ENCODE results near the gene ATP5PD. TPM values are rescaled to one million over a fixed set of nuclear protein-coding genes. Genes with fewer than 3 reads are reported as not detected.

Gene ATP5PD
- total RNA-seq, 1 donor from 2014 or later = 239 TPM

DNA sequence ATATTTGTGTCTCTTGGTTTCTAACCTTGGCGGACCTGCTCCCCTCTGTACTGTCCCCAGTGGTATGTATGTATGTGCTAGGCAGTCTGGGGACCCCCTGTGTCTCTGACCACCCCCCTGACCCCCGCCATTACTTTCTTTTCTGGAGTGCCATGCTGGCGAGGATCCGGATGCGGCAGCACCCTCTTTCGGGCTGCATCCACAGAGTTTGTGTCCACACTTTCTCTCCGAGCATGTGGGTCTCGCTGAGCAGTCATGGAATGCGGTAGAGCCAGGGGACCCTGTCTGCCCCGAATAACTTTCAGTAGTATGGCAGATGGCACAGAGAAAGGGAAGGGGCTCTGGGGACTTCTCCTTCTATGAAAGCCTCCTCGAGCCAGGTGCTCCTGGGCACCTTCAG is 17.3 kb upstream of the ATP5PD start:
- no peak overlapping the region for H3K4me3 ChIP-seq (ENCODE audit: insufficient read depth, low read depth, low read length)
- DNase-seq (ENCODE audit: low read depth) (no peak), FAIRE-seq (no peak)
- Mint-ChIP-seq H3K27ac (ENCODE audit: unreplicated experiment) (peak overlapping the region; percentile 3), H3K27me3 (ENCODE audit: low read depth, unreplicated experiment) (no peaks in the 10 kb centered on the region), H3K4me1 (ENCODE audit: low read depth, unreplicated experiment) (peaks cover 9% of the 10 kb centered on the region), H3K9me3 (ENCODE audit: unreplicated experiment) (no peaks in the 10 kb centered on the region), H3K36me3 (ENCODE audit: low read depth, unreplicated experiment) (peaks cover 26% of the 10 kb centered on the region), H3K4me3 (ENCODE audit: unreplicated experiment) (no peak overlapping the region)
- H2AFZ ChIP-seq (ENCODE audit: low read depth, low read length) = no peak overlapping the region
- TF ChIP-seq, protein P1, sequence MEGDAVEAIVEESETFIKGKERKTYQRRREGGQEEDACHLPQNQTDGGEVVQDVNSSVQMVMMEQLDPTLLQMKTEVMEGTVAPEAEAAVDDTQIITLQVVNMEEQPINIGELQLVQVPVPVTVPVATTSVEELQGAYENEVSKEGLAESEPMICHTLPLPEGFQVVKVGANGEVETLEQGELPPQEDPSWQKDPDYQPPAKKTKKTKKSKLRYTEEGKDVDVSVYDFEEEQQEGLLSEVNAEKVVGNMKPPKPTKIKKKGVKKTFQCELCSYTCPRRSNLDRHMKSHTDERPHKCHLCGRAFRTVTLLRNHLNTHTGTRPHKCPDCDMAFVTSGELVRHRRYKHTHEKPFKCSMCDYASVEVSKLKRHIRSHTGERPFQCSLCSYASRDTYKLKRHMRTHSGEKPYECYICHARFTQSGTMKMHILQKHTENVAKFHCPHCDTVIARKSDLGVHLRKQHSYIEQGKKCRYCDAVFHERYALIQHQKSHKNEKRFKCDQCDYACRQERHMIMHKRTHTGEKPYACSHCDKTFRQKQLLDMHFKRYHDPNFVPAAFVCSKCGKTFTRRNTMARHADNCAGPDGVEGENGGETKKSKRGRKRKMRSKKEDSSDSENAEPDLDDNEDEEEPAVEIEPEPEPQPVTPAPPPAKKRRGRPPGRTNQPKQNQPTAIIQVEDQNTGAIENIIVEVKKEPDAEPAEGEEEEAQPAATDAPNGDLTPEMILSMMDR (IDR thresholded peaks at IDR 0.05; ENCODE audit: insufficient read depth, low read depth, low read length) = no peak
- no peak for TF ChIP-seq EZH2 (IDR thresholded peaks at IDR 0.05; ENCODE audit: insufficient read depth, low read length)
- no peak overlapping the region for H3K27ac ChIP-seq (ENCODE audit: low read depth, low read length)
- H3K9ac ChIP-seq (ENCODE audit: low read length) = no peak overlapping the region
- peaks cover 21% of the 10 kb centered on the region for H3K36me3 ChIP-seq (ENCODE audit: insufficient read depth, low read length)
- H4K20me1 ChIP-seq (ENCODE audit: insufficient read depth, low read length) = peaks cover 8% of the 10 kb centered on the region
- no peaks in the 10 kb centered on the region for H3K27me3 ChIP-seq (ENCODE audit: insufficient read depth, low read length)
- no peaks in the 10 kb centered on the region for H3K9me3 ChIP-seq (ENCODE audit: insufficient read depth, low read depth, low read length)
- H3K79me2 ChIP-seq (ENCODE audit: insufficient read depth, low read length) = no peaks in the 10 kb centered on the region
- H3K4me1 ChIP-seq (ENCODE audit: insufficient read depth, low read length) = peaks cover 5% of the 10 kb centered on the region
- no peak overlapping the region for H3K4me2 ChIP-seq (ENCODE audit: low read length)

DNA sequence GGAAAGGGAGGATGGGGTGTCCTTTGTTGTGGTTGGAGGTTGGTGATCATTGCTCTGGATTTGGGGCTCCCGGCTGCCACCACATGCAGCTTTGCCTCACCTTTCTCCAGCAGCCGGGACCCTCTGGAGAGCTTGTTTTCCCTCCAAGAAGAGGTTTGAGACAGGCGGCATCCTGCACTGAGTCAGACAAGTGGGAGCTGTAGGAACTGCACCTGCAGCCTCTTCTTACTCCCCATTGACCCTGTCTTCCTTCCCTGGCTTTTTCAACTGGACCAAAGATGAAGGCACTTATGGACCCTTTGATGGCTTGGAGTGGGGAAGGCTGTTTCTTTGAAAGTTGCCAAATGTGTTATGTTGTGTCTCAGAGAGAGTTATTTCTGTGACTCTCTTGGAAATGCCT is 16.9 kb upstream of the ATP5PD start:
- no peaks in the 10 kb centered on the region for H3K27me3 ChIP-seq (ENCODE audit: insufficient read depth, low read length)
- no peak overlapping the region for H3K4me2 ChIP-seq (ENCODE audit: low read length)
- peaks cover 21% of the 10 kb centered on the region for H3K36me3 ChIP-seq (ENCODE audit: insufficient read depth, low read length)
- FAIRE-seq (no peak), DNase-seq (ENCODE audit: low read depth) (no peak)
- H3K79me2 ChIP-seq (ENCODE audit: insufficient read depth, low read length) = no peaks in the 10 kb centered on the region
- H3K27ac ChIP-seq (ENCODE audit: low read depth, low read length) = no peak overlapping the region
- no peak overlapping the region for H3K4me3 ChIP-seq (ENCODE audit: insufficient read depth, low read depth, low read length)
- H2AFZ ChIP-seq (ENCODE audit: low read depth, low read length) = no peak overlapping the region
- no peaks in the 10 kb centered on the region for H3K9me3 ChIP-seq (ENCODE audit: insufficient read depth, low read depth, low read length)
- Mint-ChIP-seq H3K4me3 (ENCODE audit: unreplicated experiment) (no peak overlapping the region), H3K9me3 (ENCODE audit: unreplicated experiment) (no peaks in the 10 kb centered on the region), H3K27ac (ENCODE audit: unreplicated experiment) (no peak overlapping the region), H3K36me3 (ENCODE audit: low read depth, unreplicated experiment) (peaks cover 26% of the 10 kb centered on the region), H3K4me1 (ENCODE audit: low read depth, unreplicated experiment) (peaks cover 9% of the 10 kb centered on the region), H3K27me3 (ENCODE audit: low read depth, unreplicated experiment) (no peaks in the 10 kb centered on the region)
- peaks cover 8% of the 10 kb centered on the region for H4K20me1 ChIP-seq (ENCODE audit: insufficient read depth, low read length)
- peaks cover 5% of the 10 kb centered on the region for H3K4me1 ChIP-seq (ENCODE audit: insufficient read depth, low read length)
- no peak overlapping the region for H3K9ac ChIP-seq (ENCODE audit: low read length)
- TF ChIP-seq EZH2 (IDR thresholded peaks at IDR 0.05; ENCODE audit: insufficient read depth, low read length) = no peak
- TF ChIP-seq, protein P1 (IDR thresholded peaks at IDR 0.05; ENCODE audit: insufficient read depth, low read depth, low read length) = no peak

DNA sequence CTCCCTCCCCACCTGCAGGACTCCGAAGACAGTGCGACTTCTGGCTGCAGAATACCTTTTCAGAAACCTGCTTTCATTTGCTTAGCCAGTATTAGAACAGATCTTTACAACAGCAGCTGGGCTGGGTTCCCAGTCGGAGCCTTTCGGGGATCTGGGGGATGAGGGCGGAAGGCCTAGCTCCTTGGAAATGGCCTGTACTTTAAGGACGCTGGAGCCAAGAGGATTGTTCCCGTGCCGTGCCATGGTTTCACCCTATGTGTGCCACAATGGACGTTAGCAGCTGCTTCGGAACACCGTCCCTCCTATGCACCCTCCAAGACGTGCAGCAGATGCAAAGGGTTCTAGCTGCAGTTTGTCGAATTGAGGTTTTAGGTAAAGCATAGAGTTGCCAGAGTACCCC is 16.4 kb upstream of the ATP5PD start:
- Histone ChIP-seq H2AFZ (ENCODE audit: low read depth, low read length) (no peak overlapping the region), H3K36me3 (ENCODE audit: insufficient read depth, low read length) (peaks cover 21% of the 10 kb centered on the region), H3K79me2 (ENCODE audit: insufficient read depth, low read length) (no peaks in the 10 kb centered on the region), H3K9me3 (ENCODE audit: insufficient read depth, low read depth, low read length) (no peaks in the 10 kb centered on the region), H3K4me3 (ENCODE audit: insufficient read depth, low read depth, low read length) (no peak overlapping the region), H3K4me1 (ENCODE audit: insufficient read depth, low read length) (peaks cover 5% of the 10 kb centered on the region), H4K20me1 (ENCODE audit: insufficient read depth, low read length) (peaks cover 8% of the 10 kb centered on the region), H3K27me3 (ENCODE audit: insufficient read depth, low read length) (no peaks in the 10 kb centered on the region), H3K9ac (ENCODE audit: low read length) (no peak overlapping the region), H3K27ac (ENCODE audit: low read depth, low read length) (no peak overlapping the region), H3K4me2 (ENCODE audit: low read length) (no peak overlapping the region)
- Mint-ChIP-seq H3K27ac (ENCODE audit: unreplicated experiment) (no peak overlapping the region), H3K4me3 (ENCODE audit: unreplicated experiment) (no peak overlapping the region), H3K27me3 (ENCODE audit: low read depth, unreplicated experiment) (no peaks in the 10 kb centered on the region), H3K36me3 (ENCODE audit: low read depth, unreplicated experiment) (peaks cover 26% of the 10 kb centered on the region), H3K4me1 (ENCODE audit: low read depth, unreplicated experiment) (peaks cover 9% of the 10 kb centered on the region), H3K9me3 (ENCODE audit: unreplicated experiment) (no peaks in the 10 kb centered on the region)
- FAIRE-seq (no peak), DNase-seq (ENCODE audit: low read depth) (no peak)
- TF ChIP-seq, protein P1 (IDR thresholded peaks at IDR 0.05; ENCODE audit: insufficient read depth, low read depth, low read length) = no peak
- TF ChIP-seq EZH2 (IDR thresholded peaks at IDR 0.05; ENCODE audit: insufficient read depth, low read length) = no peak

Measured in astrocyte (in vitro differentiated cells and primary cell).